Measurements from ENCODE around the gene OR51L1.
"Not testable (repeated sequence)": the region's sequence is repeated elsewhere in the genome, so short reads cannot be mapped to it uniquely, and the experiment has no call there.

The OR51L1 gene, protein sequence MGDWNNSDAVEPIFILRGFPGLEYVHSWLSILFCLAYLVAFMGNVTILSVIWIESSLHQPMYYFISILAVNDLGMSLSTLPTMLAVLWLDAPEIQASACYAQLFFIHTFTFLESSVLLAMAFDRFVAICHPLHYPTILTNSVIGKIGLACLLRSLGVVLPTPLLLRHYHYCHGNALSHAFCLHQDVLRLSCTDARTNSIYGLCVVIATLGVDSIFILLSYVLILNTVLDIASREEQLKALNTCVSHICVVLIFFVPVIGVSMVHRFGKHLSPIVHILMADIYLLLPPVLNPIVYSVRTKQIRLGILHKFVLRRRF

DNA sequence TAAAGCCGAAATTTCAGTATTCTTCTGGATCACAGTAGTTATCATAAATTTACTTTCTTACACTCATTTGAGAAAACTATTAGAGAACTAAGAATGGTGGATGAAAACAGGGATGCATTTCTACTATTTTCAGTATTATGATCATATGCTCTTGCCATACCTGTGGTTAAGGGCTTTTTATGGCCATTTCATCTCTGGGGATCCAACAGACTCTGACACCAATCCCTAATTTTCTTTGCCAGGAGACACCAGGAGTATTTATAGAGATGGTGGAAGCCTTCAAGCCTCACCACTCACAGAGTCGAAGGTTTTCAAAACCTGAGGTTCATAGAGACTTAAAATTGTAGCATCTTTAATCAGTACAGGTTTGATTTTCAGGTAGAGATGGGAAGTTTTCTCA lies at the start of gene OR51L1:
TSS of gene OR51L1 (plus strand) at position 301 of the 400 bp plus-strand sequence. CDS start 4,132 bp downstream, outside the sequence.
- Histone ChIP-seq H3K9me3 (ENCODE audit: low read length) (no peaks in the 10 kb centered on the region), H3K27ac (ENCODE audit: low read depth, low read length) (no peak within 1 kb of the TSS), H3K36me3 (ENCODE audit: insufficient read depth, low read length) (no peaks in the 10 kb centered on the region), H3K27me3 (ENCODE audit: control insufficient read depth in 1 of 2, insufficient read depth in 2 of 2, low read length in 2 of 2) (no peaks in the 10 kb centered on the region), H3K4me1 (ENCODE audit: insufficient read depth, low read length) (no peaks in the 10 kb centered on the region), H3K9ac (ENCODE audit: low read length) (no peak within 1 kb of the TSS), H3K4me3 (ENCODE audit: low read depth in 1 of 2, low read length in 2 of 2) (no peak within 1 kb of the TSS)

DNA sequence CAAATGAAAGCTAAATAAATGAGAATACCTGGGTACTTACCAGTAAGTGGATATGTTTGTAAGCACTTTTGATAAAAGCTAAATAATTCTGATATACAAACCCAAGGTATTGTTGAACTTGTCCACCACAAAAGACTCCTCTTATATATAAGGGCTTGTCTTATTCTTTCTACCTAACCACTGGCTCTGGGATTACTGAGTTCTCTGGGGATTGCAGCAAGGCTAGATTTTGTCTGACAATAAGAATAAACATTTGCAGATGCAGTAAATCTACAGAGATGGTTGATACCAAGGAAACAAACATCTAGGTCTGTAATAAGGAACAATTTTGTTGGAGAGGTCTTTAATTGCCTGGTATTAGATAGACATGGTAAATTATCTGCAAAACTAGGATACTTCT lies 47.1 kb upstream of the OR51L1 start, which contains the start of gene OR51A4:
TSS of gene OR51A4 (minus strand) at position 101 of the 400 bp plus-strand sequence. CDS start 505 bp downstream, outside the sequence.
- H3K9ac ChIP-seq (ENCODE audit: low read length), result no peak within 1 kb of the TSS
- H3K27ac ChIP-seq (ENCODE audit: low read depth, low read length), result no peak within 1 kb of the TSS
- no peaks in the 10 kb centered on the region for H3K4me1 ChIP-seq (ENCODE audit: insufficient read depth, low read length)
- no peaks in the 10 kb centered on the region for H3K36me3 ChIP-seq (ENCODE audit: insufficient read depth, low read length)
- H3K4me3 ChIP-seq (ENCODE audit: low read depth in 1 of 2, low read length in 2 of 2), result no peak within 1 kb of the TSS
- no peaks in the 10 kb centered on the region for H3K27me3 ChIP-seq (ENCODE audit: control insufficient read depth in 1 of 2, insufficient read depth in 2 of 2, low read length in 2 of 2)
- H3K9me3 ChIP-seq (ENCODE audit: low read length), result no peaks in the 10 kb centered on the region

DNA sequence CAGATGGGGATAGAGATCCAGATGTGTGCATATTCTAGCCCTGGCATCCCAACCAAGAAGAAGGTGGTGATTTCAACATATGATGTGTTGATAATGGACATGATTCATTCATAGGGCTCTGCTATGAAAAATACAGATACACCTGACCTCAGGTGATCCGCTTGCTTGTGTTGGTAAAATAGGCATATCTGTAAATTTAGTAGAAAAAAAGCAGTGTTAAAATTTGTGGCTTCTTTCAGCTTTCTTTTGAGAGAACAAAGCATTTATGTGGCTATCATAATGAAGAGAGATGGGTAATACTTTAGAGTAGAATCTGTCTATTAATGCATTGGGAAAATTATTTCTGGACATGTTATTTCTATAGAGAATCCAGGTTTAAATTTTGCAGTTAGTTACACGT lies 39.0 kb upstream of the OR51L1 start, which contains the start of gene OR51A2:
TSS of gene OR51A2 (minus strand) at position 101 of the 400 bp plus-strand sequence. CDS start at position 101, 0 bp downstream.
- not testable (repeated sequence) for H3K9ac ChIP-seq (ENCODE audit: low read length); H3K36me3 ChIP-seq (ENCODE audit: insufficient read depth, low read length); H3K9me3 ChIP-seq (ENCODE audit: low read length); H3K4me3 ChIP-seq (ENCODE audit: low read depth in 1 of 2, low read length in 2 of 2); H3K27me3 ChIP-seq (ENCODE audit: control insufficient read depth in 1 of 2, insufficient read depth in 2 of 2, low read length in 2 of 2); H3K27ac ChIP-seq (ENCODE audit: low read depth, low read length); H3K4me1 ChIP-seq (ENCODE audit: insufficient read depth, low read length)

DNA sequence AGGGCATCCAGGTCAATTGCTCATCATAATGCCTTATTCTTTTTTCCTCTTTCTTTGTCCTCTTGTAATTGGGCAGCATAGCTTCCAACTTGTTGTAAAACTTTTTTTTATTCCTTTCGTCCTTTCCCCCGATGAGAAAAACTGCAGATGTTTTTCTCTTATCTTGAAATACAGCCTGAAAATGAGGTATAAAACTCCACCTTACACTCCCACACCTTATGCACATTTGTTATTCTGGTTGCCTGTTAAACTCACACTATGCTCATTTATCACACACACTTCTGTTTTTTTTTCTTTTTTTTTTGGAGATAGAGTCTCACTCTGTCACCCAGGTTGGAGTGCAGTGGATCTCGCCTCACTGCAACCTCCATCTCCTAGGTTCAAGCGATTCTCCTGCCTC lies 37.3 kb upstream of the OR51L1 start:
- Histone ChIP-seq H3K27me3 (ENCODE audit: control insufficient read depth in 1 of 2, insufficient read depth in 2 of 2, low read length in 2 of 2) (no peaks in the 10 kb centered on the region), H3K36me3 (ENCODE audit: insufficient read depth, low read length) (no peaks in the 10 kb centered on the region), H3K9ac (ENCODE audit: low read length) (no peak overlapping the region), H3K27ac (ENCODE audit: low read depth, low read length) (no peak overlapping the region), H3K4me1 (ENCODE audit: insufficient read depth, low read length) (no peaks in the 10 kb centered on the region), H3K4me3 (ENCODE audit: low read depth in 1 of 2, low read length in 2 of 2) (no peak overlapping the region), H3K9me3 (ENCODE audit: low read length) (no peaks in the 10 kb centered on the region)

DNA sequence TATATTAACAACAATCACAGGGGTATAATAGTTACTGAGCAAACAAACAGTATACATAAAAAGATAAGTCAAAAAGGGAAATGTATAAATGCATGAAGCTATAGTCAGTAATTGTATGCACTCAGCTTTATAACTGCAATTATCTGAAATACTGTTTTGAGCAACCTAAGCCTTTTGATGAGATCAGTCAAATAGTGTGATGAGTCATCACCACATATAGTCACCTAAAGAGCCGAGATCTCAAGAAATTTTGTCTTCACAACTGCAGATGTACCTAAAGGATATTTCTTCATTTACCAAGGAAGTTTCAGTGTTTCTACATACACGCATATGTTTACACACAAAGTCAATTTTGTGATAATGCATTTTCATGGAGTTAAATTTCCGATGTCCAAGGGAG lies 33.8 kb upstream of the OR51L1 start:
- Histone ChIP-seq H3K9ac (ENCODE audit: low read length) (no peak overlapping the region), H3K9me3 (ENCODE audit: low read length) (no peaks in the 10 kb centered on the region), H3K4me1 (ENCODE audit: insufficient read depth, low read length) (no peaks in the 10 kb centered on the region), H3K27me3 (ENCODE audit: control insufficient read depth in 1 of 2, insufficient read depth in 2 of 2, low read length in 2 of 2) (no peaks in the 10 kb centered on the region), H3K36me3 (ENCODE audit: insufficient read depth, low read length) (no peaks in the 10 kb centered on the region), H3K27ac (ENCODE audit: low read depth, low read length) (no peak overlapping the region), H3K4me3 (ENCODE audit: low read depth in 1 of 2, low read length in 2 of 2) (no peak overlapping the region)

DNA sequence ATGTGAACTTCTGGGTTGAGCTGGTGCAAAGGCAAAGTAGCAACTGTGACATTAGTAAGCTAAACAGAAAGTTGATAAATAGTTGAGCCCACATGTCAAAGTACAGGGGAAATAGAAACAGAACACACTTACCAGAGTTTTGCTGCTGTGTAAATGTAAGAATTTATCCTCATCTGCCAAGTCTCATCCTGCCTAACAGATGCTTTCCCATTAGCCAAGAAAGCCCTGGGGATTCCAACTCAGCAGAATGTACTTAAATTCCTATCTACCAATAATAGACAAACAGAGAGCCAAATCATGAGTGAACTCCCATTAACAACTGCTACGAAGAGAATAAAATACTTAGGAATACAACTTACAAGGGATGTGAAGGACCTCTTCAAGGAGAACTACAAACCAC lies 31.8 kb upstream of the OR51L1 start:
- H3K4me1 ChIP-seq (ENCODE audit: insufficient read depth, low read length), result no peaks in the 10 kb centered on the region
- no peaks in the 10 kb centered on the region for H3K27me3 ChIP-seq (ENCODE audit: control insufficient read depth in 1 of 2, insufficient read depth in 2 of 2, low read length in 2 of 2)
- no peak overlapping the region for H3K9ac ChIP-seq (ENCODE audit: low read length)
- H3K4me3 ChIP-seq (ENCODE audit: low read depth in 1 of 2, low read length in 2 of 2), result no peak overlapping the region
- H3K36me3 ChIP-seq (ENCODE audit: insufficient read depth, low read length), result no peaks in the 10 kb centered on the region
- no peak overlapping the region for H3K27ac ChIP-seq (ENCODE audit: low read depth, low read length)
- H3K9me3 ChIP-seq (ENCODE audit: low read length), result no peaks in the 10 kb centered on the region

DNA sequence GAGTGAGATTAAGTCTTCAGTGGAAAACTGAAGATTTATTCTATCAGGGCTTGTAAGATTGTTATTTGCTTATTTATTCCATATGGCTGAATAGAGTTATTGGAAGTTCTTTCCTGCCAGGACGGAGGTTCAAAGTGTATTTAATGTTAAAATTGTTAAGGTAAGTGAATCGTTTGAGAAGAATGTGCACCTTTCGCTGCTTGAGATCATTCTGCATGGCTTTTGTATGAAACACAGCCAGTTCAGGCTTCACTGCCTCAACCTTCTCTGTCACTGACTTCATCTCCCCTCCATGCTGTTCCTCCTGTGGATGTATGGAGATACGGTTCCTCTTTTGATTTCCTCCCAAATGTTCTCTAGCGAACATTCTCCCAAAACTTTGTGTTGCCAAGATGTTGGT lies 19.2 kb upstream of the OR51L1 start:
- Histone ChIP-seq H3K27ac (ENCODE audit: low read depth, low read length) (no peak overlapping the region), H3K9ac (ENCODE audit: low read length) (no peak overlapping the region), H3K27me3 (ENCODE audit: control insufficient read depth in 1 of 2, insufficient read depth in 2 of 2, low read length in 2 of 2) (no peaks in the 10 kb centered on the region), H3K4me3 (ENCODE audit: low read depth in 1 of 2, low read length in 2 of 2) (no peak overlapping the region), H3K36me3 (ENCODE audit: insufficient read depth, low read length) (no peaks in the 10 kb centered on the region), H3K4me1 (ENCODE audit: insufficient read depth, low read length) (no peaks in the 10 kb centered on the region), H3K9me3 (ENCODE audit: low read length) (no peaks in the 10 kb centered on the region)

DNA sequence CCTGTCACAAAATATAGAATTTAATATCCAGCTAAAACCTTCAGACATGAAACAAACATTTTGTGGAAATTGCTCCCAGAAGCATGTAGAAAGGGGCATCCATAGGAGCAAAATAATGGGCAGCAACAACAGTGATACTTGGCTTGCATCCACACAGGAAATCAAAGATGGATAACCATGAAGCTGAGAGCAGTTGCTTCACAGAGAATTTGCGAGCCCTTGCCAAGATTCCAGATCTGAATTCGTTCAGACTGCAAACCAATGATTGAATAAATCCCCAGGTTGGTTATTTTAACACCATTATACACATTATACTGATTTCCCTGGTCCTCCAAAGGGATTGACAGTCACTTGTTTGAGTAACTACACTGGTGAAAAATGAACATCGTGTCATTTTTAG lies 15.6 kb upstream of the OR51L1 start:
- Histone ChIP-seq H3K36me3 (ENCODE audit: insufficient read depth, low read length) (no peaks in the 10 kb centered on the region), H3K9ac (ENCODE audit: low read length) (no peak overlapping the region), H3K9me3 (ENCODE audit: low read length) (no peaks in the 10 kb centered on the region), H3K4me3 (ENCODE audit: low read depth in 1 of 2, low read length in 2 of 2) (no peak overlapping the region), H3K4me1 (ENCODE audit: insufficient read depth, low read length) (no peaks in the 10 kb centered on the region), H3K27me3 (ENCODE audit: control insufficient read depth in 1 of 2, insufficient read depth in 2 of 2, low read length in 2 of 2) (no peaks in the 10 kb centered on the region), H3K27ac (ENCODE audit: low read depth, low read length) (no peak overlapping the region)

DNA sequence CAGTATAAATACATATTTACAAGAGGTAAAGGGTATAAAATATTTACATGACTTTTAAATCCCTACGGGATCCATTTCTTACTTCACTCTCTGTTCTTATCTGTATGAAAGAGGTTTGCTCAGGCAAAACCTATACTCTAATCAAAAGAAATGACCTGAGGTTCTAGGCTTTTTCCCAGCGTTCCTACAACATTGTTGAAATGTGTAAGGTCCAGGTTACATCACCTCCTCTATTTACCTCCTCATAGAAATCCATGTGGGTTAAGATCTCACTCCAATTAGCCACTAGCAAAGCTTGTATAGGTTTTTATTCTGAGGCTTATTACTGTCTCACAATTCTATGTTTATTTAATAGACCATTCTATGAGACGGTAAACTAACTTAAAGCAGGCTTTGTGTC lies 12.0 kb upstream of the OR51L1 start:
- Histone ChIP-seq H3K27ac (ENCODE audit: low read depth, low read length) (no peak overlapping the region), H3K4me3 (ENCODE audit: low read depth in 1 of 2, low read length in 2 of 2) (no peak overlapping the region), H3K27me3 (ENCODE audit: control insufficient read depth in 1 of 2, insufficient read depth in 2 of 2, low read length in 2 of 2) (no peaks in the 10 kb centered on the region), H3K4me1 (ENCODE audit: insufficient read depth, low read length) (no peaks in the 10 kb centered on the region), H3K9me3 (ENCODE audit: low read length) (no peaks in the 10 kb centered on the region), H3K9ac (ENCODE audit: low read length) (no peak overlapping the region), H3K36me3 (ENCODE audit: insufficient read depth, low read length) (no peaks in the 10 kb centered on the region)

DNA sequence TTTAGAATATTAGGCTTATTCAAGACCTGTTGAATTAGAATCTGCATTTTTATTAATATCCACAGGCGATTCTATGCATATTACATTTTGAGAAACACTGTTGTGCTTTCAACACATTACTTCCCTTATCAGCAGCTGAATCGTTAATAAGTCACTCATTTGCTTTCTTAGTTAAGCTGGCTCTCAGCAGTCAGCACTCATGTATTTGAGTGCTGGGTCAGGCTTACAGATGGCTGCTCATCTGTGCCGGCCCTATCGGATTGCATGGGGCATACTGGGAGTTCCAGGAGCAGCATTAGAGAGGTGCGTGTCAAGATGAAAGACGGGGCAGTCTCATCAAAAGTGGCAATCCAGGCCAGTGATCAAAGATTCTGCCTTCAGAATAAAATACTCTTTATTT lies 10.8 kb upstream of the OR51L1 start:
- no peak overlapping the region for H3K9ac ChIP-seq (ENCODE audit: low read length)
- H3K27ac ChIP-seq (ENCODE audit: low read depth, low read length), result no peak overlapping the region
- H3K4me1 ChIP-seq (ENCODE audit: insufficient read depth, low read length), result no peaks in the 10 kb centered on the region
- H3K4me3 ChIP-seq (ENCODE audit: low read depth in 1 of 2, low read length in 2 of 2), result no peak overlapping the region
- H3K9me3 ChIP-seq (ENCODE audit: low read length), result no peaks in the 10 kb centered on the region
- H3K36me3 ChIP-seq (ENCODE audit: insufficient read depth, low read length), result no peaks in the 10 kb centered on the region
- H3K27me3 ChIP-seq (ENCODE audit: control insufficient read depth in 1 of 2, insufficient read depth in 2 of 2, low read length in 2 of 2), result no peaks in the 10 kb centered on the region

DNA sequence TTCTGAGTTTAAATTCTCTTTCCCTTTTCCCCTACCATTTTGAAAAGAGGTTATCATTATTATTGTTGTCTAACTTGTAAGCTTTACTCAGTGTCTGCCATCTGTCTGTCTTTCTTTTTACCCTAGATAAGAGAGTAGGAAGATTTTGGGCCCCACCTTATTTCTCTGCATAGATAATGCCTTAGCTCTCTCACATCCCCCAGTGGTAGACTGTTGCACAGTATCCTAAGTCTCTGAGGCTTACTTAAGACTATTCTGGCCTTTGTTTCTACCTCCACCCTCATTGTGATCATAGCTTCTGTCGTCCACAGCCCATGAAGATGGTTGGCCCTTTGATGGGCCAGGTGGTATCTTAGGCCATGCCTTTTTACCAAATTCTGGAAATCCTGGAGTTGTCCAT lies 3.6 kb upstream of the OR51L1 start:
- Histone ChIP-seq H3K4me3 (ENCODE audit: low read depth in 1 of 2, low read length in 2 of 2) (no peak overlapping the region), H3K9me3 (ENCODE audit: low read length) (no peaks in the 10 kb centered on the region), H3K4me1 (ENCODE audit: insufficient read depth, low read length) (no peaks in the 10 kb centered on the region), H3K9ac (ENCODE audit: low read length) (no peak overlapping the region), H3K27ac (ENCODE audit: low read depth, low read length) (no peak overlapping the region), H3K27me3 (ENCODE audit: control insufficient read depth in 1 of 2, insufficient read depth in 2 of 2, low read length in 2 of 2) (no peaks in the 10 kb centered on the region), H3K36me3 (ENCODE audit: insufficient read depth, low read length) (no peaks in the 10 kb centered on the region)
